ENCODE results near the gene DMXL1. TPM values are rescaled to one million over a fixed set of nuclear protein-coding genes. Genes with fewer than 3 reads are reported as not detected.

The DMXL1 gene
- 100 to 1,000 TPM in 1 of 4 donors, 10 to 100 TPM in 3; 38.4 to 157 (median 48.2) TPM for total RNA-seq

GRCh38 chr5:119070828-119071560, at the start of gene DMXL1:
Gene DMXL1, plus strand, starts transcription at chr5:119071087. Its CDS starts 483 bp downstream, at chr5:119071570.
- peak; percentile 98 for ATAC-seq
- Histone ChIP-seq H3K27me3 (no peaks in the 10 kb centered on the region), H3K27ac (peak within 1 kb of the TSS; percentile 84 to 98 (median 98)), H3K4me1 (peaks cover 4 to 52% (median 12%) of the 10 kb centered on the region in 3 donors), H3K4me3 (peak within 1 kb of the TSS; percentile 63 to 87), H3K36me3 (no peaks in the 10 kb centered on the region), H3K9me3 (no peaks in the 10 kb centered on the region)
- WGBS, 2 donors (ENCODE audit: low coverage in 1 of 2): no CpG with 5 or more reads among the region's 68 CpGs
- TF ChIP-seq POLR2AphosphoS5 (IDR thresholded peaks at IDR 0.05) (peak; percentile 88), CTCF (IDR thresholded peaks at IDR 0.05) (peak in 1 of 4 experiments; percentile 12), POLR2A (IDR thresholded peaks at IDR 0.05) (peak; percentile 86 to 91), EP300 (IDR thresholded peaks at IDR 0.05) (no peak)

DNA sequence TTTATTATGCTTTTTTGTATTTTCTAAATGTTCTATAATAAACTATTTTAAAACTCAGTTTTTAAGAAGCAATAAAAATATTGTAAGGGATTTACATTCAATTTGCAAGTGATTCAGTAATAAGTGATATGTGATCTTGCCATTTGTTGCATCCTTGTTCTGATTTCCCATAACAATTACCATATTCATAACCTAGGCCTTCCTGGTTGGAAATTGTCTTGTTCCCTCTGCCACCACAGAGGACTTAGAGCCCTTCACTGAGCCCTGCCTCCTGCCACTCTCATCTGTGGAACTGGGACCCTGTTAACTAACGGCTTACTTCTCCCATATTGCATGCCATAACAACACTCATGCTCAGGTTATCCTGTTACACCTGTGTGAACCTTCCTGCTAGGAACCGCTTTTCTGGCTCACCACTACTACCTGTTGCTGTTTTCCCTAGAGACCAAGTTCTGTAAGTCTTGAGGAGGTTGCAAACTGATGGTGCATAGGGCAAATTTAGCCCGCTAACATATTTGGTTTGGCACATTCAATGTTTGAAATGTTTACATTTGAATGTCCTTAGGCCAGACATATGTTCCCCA, 49.6 kb upstream of the DMXL1 start:
- ATAC-seq: no peak
- peaks cover 0 to 16% (median 0%) of the 10 kb centered on the region in 3 donors for H3K9me3 ChIP-seq
- no peak for TF ChIP-seq CTCF (IDR thresholded peaks at IDR 0.05)
- TF ChIP-seq POLR2AphosphoS5 (IDR thresholded peaks at IDR 0.05): no peak
- TF ChIP-seq EP300 (IDR thresholded peaks at IDR 0.05): no peak
- TF ChIP-seq POLR2A (IDR thresholded peaks at IDR 0.05): no peak
- H3K27ac ChIP-seq: no peak overlapping the region
- no peaks in the 10 kb centered on the region for H3K36me3 ChIP-seq
- H3K4me1 ChIP-seq: no peaks in the 10 kb centered on the region
- no peak overlapping the region for H3K4me3 ChIP-seq
- no peaks in the 10 kb centered on the region for H3K27me3 ChIP-seq
- 86 to 94% methylated on average over 3 of the region's 3 CpGs for WGBS, 2 donors (ENCODE audit: low coverage in 1 of 2)

DNA sequence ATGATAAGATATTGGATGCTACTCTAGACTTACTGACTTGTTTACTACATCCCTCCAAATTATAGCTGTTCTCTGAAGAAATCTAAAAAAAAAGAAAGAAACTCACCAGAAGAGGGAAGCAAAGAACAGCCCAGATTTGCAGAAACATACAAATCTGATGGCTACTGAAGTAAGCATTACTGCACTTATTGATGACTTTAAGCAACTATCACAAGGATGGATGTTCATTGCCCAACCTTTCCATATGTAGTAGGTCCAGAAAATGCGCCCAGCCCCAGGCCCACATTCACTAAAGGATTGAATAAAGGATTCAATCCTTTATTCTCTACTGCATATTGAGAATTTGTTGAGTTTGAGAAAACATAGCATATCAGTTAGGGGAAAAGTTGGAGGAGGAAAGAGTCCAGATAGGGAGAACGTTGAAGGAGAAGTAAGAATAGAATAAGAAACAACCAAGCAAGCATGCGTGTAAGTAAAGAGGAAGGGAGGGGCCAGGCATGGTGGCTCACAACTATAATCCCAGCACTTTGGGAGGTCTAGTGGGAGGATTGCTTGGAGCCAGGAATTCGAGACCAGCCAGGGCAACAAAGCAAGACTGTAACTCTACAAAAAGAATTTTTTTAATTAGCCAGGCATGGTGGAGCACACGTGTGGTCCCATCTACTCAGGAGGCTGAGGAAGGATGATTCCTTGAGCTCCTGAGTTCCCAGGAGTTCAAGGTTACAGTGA, 48.7 kb upstream of the DMXL1 start:
- Histone ChIP-seq H3K36me3 (no peaks in the 10 kb centered on the region), H3K27ac (no peak overlapping the region), H3K27me3 (no peaks in the 10 kb centered on the region), H3K4me1 (no peaks in the 10 kb centered on the region), H3K9me3 (peaks cover 0 to 16% (median 0%) of the 10 kb centered on the region in 3 donors), H3K4me3 (no peak overlapping the region)
- 43 to 56% methylated on average over 2 to 5 of the region's 5 CpGs for WGBS, 2 donors (ENCODE audit: low coverage in 1 of 2)
- peak in 2 of 4 experiments; percentile 28 to 38 for TF ChIP-seq CTCF (IDR thresholded peaks at IDR 0.05)
- no peak for TF ChIP-seq EP300 (IDR thresholded peaks at IDR 0.05)
- TF ChIP-seq POLR2A (IDR thresholded peaks at IDR 0.05): no peak
- TF ChIP-seq POLR2AphosphoS5 (IDR thresholded peaks at IDR 0.05): no peak
- ATAC-seq: no peak

- H3K27me3 ChIP-seq: no peaks in the 10 kb centered on the region
- H3K27ac ChIP-seq: no peak overlapping the region
- H3K4me3 ChIP-seq: no peak overlapping the region
- no peaks in the 10 kb centered on the region for H3K36me3 ChIP-seq
- TF ChIP-seq EP300 (IDR thresholded peaks at IDR 0.05) (no peak), POLR2AphosphoS5 (IDR thresholded peaks at IDR 0.05) (no peak), CTCF (IDR thresholded peaks at IDR 0.05) (no peak), POLR2A (IDR thresholded peaks at IDR 0.05) (no peak)
- WGBS, 2 donors (ENCODE audit: low coverage in 1 of 2): 26 to 27% methylated on average over 1 of the region's 1 CpG
- ATAC-seq: no peak
- H3K4me1 ChIP-seq: no peaks in the 10 kb centered on the region
- peaks cover 0 to 16% (median 0%) of the 10 kb centered on the region in 3 donors for H3K9me3 ChIP-seq
Measured at GRCh38 chr5:119022773-119023172, 48.1 kb upstream of the DMXL1 start.

All from gastroesophageal sphincter (tissue), 4 donors.